DOHH2 (cell line): Measurements from ENCODE around the gene GPN2.

Source experiments
- H3F3A ChIP-seq: fragments of 200-600 bp; sonication (generic), shearing (Covaris generic); 2 replicates; pipeline ENCODE4 v1.6.0; 2016; ENCODE audit warnings: antibody characterized with exemption, mild to moderate bottlenecking; ENCODE audit not compliant: control insufficient read depth, insufficient read depth
- H3K27ac ChIP-seq: fragments of 200-600 bp; sonication (generic); 2 replicates; pipeline ENCODE4 v1.5.1; 2014; ENCODE audit warnings: low read depth, mild to moderate bottlenecking, low read length, moderate library complexity
- H3K27me3 ChIP-seq: fragments of 200-600 bp; sonication (generic); 2 replicates; pipeline ENCODE4 v1.6.1; 2014; ENCODE audit warnings: mild to moderate bottlenecking, low read length, mixed read lengths; ENCODE audit not compliant: control insufficient read depth
- H3K36me3 ChIP-seq: fragments of 200-600 bp; sonication (generic); 2 replicates; pipeline ENCODE4 v1.6.1; 2014; ENCODE audit warnings: mild to moderate bottlenecking, low read length, moderate library complexity, mixed read lengths; ENCODE audit not compliant: control insufficient read depth
- H3K4me1 ChIP-seq: fragments of 200-600 bp; sonication (generic); 2 replicates; pipeline ENCODE4 v1.6.1; 2014; ENCODE audit warnings: mild to moderate bottlenecking, low read length, mixed read lengths; ENCODE audit not compliant: control insufficient read depth
- H3K4me2 ChIP-seq: fragments of 200-600 bp; sonication (generic); 2 replicates; pipeline ENCODE4 v1.6.0; 2014; ENCODE audit warnings: mild to moderate bottlenecking, low read length, moderate library complexity
- H3K4me3 ChIP-seq: fragments of 200-600 bp; sonication (generic); 2 replicates; pipeline ENCODE4 v1.5.1; 2014; ENCODE audit warnings: mild to moderate bottlenecking, low read length, mixed read lengths
- H3K79me2 ChIP-seq: fragments of 200-600 bp; sonication (generic); 2 replicates; pipeline ENCODE4 v1.6.1; 2014; ENCODE audit warnings: mild to moderate bottlenecking, low read length, mixed read lengths; ENCODE audit not compliant: control insufficient read depth
- H3K9me2 ChIP-seq: fragments of 200-600 bp; sonication (generic); replicated peaks from 2 replicates; pipeline ENCODE4 v1.6.1; 2014; ENCODE audit warnings: mild to moderate bottlenecking, low read length, mixed read lengths; ENCODE audit not compliant: control insufficient read depth
- H3K9me3 ChIP-seq: fragments of 200-600 bp; sonication (generic); 2 replicates; pipeline ENCODE4 v1.6.1; 2014; ENCODE audit warnings: antibody characterized with exemption, low read length, mixed read lengths; ENCODE audit not compliant: control insufficient read depth, insufficient read depth
- H4K20me1 ChIP-seq: fragments of 200-600 bp; sonication (generic); 2 replicates; pipeline ENCODE4 v1.6.0; 2014; ENCODE audit warnings: low read depth, mild to moderate bottlenecking, antibody characterized with exemption, low read length, moderate library complexity; ENCODE audit not compliant: control insufficient read depth, insufficient read depth
- EZH2phosphoT487 ChIP-seq: fragments of 200-600 bp; sonication (generic); IDR thresholded peaks from 2 replicates; pipeline ENCODE4 v1.6.1; 2017; ENCODE audit warnings: borderline replicate concordance, mild to moderate bottlenecking, antibody characterized with exemption, low read length, moderate library complexity, mixed read lengths
- TF ChIP-seq, protein P1 (sequence below): fragments of 200-600 bp; sonication (generic); IDR thresholded peaks from one replicate; pipeline ENCODE4 v1.5.1; 2014; ENCODE audit warnings: antibody characterized with exemption, mild to moderate bottlenecking, low read depth, low read length; ENCODE audit not compliant: poor library complexity, severe bottlenecking

Gene GPN2

GRCh38 chr1:26922431-26922729 lies 32.3 kb upstream of the GPN2 start:
- Histone ChIP-seq H3K9me3 (no peaks in the 10 kb centered on the region), H3K4me2 (peak overlapping the region; percentile 97), H3K4me3 (peak overlapping the region; percentile 86), H3K27ac (0 out of 2 replicates have a peak overlapping the region, but pooled peaks have one; percentile 50), H3K36me3 (peaks cover 48% of the 10 kb centered on the region), H3K79me2 (peaks cover 50% of the 10 kb centered on the region), H3F3A (no peaks in the 10 kb centered on the region), H3K27me3 (no peaks in the 10 kb centered on the region), H4K20me1 (peaks cover 21% of the 10 kb centered on the region), H3K4me1 (peaks cover 21% of the 10 kb centered on the region), H3K9me2 (no peaks in the 10 kb centered on the region)
- no peak for TF ChIP-seq EZH2phosphoT487
- TF ChIP-seq, protein P1, sequence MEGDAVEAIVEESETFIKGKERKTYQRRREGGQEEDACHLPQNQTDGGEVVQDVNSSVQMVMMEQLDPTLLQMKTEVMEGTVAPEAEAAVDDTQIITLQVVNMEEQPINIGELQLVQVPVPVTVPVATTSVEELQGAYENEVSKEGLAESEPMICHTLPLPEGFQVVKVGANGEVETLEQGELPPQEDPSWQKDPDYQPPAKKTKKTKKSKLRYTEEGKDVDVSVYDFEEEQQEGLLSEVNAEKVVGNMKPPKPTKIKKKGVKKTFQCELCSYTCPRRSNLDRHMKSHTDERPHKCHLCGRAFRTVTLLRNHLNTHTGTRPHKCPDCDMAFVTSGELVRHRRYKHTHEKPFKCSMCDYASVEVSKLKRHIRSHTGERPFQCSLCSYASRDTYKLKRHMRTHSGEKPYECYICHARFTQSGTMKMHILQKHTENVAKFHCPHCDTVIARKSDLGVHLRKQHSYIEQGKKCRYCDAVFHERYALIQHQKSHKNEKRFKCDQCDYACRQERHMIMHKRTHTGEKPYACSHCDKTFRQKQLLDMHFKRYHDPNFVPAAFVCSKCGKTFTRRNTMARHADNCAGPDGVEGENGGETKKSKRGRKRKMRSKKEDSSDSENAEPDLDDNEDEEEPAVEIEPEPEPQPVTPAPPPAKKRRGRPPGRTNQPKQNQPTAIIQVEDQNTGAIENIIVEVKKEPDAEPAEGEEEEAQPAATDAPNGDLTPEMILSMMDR, result no peak

DNA sequence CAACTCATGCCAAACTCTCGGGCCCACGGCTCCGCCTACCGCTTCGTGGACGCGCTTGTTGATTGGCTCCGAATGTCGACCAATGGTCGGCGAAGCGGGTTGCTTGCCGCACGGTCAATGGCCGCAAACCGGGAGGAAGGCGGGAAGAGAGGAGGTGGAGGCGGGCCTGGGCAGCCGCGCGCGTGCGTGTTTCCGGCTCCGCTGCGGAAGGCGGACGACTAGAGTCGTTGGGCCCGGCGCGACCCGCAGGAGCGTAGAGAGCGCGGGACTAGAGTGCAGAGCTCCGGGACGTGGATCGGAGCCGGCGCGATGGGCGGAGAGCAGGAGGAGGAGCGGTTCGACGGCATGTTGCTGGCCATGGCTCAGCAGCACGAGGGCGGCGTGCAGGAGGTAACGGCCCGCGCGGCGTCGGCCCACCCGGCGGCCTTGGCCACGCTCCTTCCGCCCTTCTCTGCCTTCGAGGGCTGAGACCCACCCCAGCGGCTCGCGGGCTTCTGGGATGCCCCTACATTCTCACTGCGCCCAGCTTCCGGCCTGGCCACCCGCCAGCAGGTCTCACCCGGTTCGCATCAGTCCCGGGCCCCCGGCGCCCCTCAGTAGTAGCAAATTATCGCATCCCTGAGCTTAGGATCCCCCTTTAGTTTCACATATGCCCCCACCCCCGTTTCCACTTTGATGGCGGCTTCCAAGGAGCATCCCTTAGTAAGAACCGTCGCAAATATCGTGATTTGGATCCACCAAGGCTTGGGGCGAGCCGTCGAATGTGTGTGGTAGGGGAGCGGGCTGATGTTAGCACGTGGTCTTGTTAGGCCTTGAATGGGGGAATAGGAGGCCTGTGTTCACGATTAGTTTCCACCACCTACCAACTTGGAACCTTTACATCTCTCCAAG lies 31.7 kb upstream of the GPN2 start, which contains the start of gene NUDC:
Gene NUDC (plus strand): TSS at position 204 of the 891 bp plus-strand sequence. CDS start 106 bp downstream, at position 310.
- TF ChIP-seq, protein P1, result no peak
- no peak for TF ChIP-seq EZH2phosphoT487
- Histone ChIP-seq H3K9me3 (no peaks in the 10 kb centered on the region), H3K79me2 (peaks cover 44% of the 10 kb centered on the region), H3K36me3 (peaks cover 43% of the 10 kb centered on the region), H3K4me3 (peak within 1 kb of the TSS; percentile 86), H3K9me2 (no peaks in the 10 kb centered on the region), H4K20me1 (peaks cover 18% of the 10 kb centered on the region), H3K4me1 (peaks cover 21% of the 10 kb centered on the region), H3K4me2 (peak within 1 kb of the TSS; percentile 97), H3F3A (no peaks in the 10 kb centered on the region), H3K27ac (peak within 1 kb of the TSS; percentile 50), H3K27me3 (no peaks in the 10 kb centered on the region)

DNA sequence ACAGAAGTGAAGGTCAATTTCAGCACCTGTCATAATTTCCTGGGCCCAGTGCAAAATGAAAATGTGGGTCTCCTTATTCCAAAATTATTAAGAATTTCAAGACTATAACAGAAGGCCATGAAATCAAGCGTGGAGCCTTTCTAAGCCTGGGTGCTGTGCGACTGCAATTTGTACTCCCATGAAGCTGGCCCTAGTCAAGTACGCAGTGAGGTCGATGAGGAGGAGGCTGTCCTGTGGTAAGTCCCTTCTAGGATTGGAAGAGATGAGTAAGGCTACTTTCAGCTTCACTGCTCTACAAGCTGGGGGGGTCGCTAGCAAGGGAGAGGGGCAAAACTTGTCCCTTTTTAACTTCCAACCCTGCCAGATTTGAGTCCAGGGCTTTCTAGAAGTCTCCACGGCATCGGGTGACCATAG lies 31.1 kb upstream of the GPN2 start:
- Histone ChIP-seq H3F3A (no peaks in the 10 kb centered on the region), H3K4me2 (peak overlapping the region; percentile 97), H3K27ac (no peak overlapping the region), H3K36me3 (peaks cover 37% of the 10 kb centered on the region), H3K4me1 (peaks cover 21% of the 10 kb centered on the region), H3K9me3 (no peaks in the 10 kb centered on the region), H4K20me1 (peaks cover 17% of the 10 kb centered on the region), H3K9me2 (no peaks in the 10 kb centered on the region), H3K27me3 (no peaks in the 10 kb centered on the region), H3K4me3 (peak overlapping the region; percentile 86), H3K79me2 (peaks cover 37% of the 10 kb centered on the region)
- TF ChIP-seq, protein P1, result no peak
- TF ChIP-seq EZH2phosphoT487, result no peak
